ENCODE measurements around the gene PRM1. TPM values are rescaled to one million over a fixed set of nuclear protein-coding genes. Genes with fewer than 3 reads are reported as not detected.
A peak's percentile ranks its signal among the peaks of the same experiment; 100 is the strongest.

PRM1 gene
- total and polyA plus RNA-seq, 2 of the 13 experiments (the other 11 are each of a cell fraction or from before 2014, with no cell fraction given): not detected

DNA sequence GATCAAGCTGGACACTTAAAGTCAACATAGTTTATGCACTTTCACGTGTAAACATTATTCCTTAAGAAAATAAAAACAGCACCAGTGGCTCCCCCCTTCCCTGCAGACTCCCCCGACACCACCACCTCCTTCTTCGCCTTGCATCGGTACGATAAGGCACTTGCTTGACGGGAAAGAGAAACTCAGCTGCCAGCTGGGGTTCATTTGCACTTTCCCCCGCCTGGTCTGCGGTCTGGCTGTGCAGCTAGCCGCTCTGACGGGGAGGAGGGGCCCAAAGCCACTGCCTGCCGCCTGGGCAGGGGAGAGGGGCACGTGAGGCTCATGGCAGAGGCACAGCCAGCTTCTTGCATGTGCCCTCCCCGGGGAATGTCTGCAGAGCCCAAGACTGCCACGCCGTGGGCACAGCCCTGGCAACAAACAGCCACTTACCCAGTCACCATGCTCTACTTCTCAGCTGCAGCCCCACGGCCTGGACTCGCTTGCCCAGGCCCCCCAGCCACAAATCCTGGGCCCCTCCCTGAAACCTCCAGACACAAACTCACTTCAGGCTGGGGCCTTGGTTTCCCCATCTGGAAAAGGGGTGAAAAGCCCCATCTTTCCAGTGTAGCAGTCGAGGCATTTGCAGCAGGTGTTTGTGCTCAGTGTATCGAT lies 16.5 kb upstream of the PRM1 start (continued):
- TF ChIP-seq MIER3 (CRISPR knock-in tag; IDR thresholded peaks at IDR 0.05; ENCODE audit: borderline replicate concordance) (0 out of 2 replicates have a peak, but pooled peaks have one; percentile 10), TCF7L2 (IDR thresholded peaks at IDR 0.05; ENCODE audit: low read depth, low read length) (no peak), SNAPC4 (CRISPR knock-in tag; IDR thresholded peaks at IDR 0.05) (no peak), ZNF780A (CRISPR knock-in tag; IDR thresholded peaks at IDR 0.05) (no peak), CREM (IDR thresholded peaks at IDR 0.05) (no peak), CREM (CRISPR knock-in tag; IDR thresholded peaks at IDR 0.05) (no peak), HOXA7 (CRISPR knock-in tag; IDR thresholded peaks at IDR 0.05) (no peak), ZNF335 (CRISPR knock-in tag; IDR thresholded peaks at IDR 0.05) (no peak), ZFY (CRISPR knock-in tag; IDR thresholded peaks at IDR 0.05) (no peak; the same call in 1 of the 2 replicates), ZNF713 (CRISPR knock-in tag; IDR thresholded peaks at IDR 0.05) (0 out of 2 replicates have a peak, but pooled peaks have one; percentile 48), STAT6 (CRISPR knock-in tag; IDR thresholded peaks at IDR 0.05; ENCODE audit: borderline replicate concordance) (no peak; the same call in 1 of the 2 replicates), ZNF510 (CRISPR knock-in tag; IDR thresholded peaks at IDR 0.05; ENCODE audit: low read depth) (no peak), NFATC3 (CRISPR knock-in tag; IDR thresholded peaks at IDR 0.05) (0 out of 2 replicates have a peak, but pooled peaks have one; percentile 85), KDM3A (CRISPR knock-in tag; IDR thresholded peaks at IDR 0.05; ENCODE audit: low read depth) (peak; percentile 59; the same call in 1 of the 2 replicates), EED (CRISPR knock-in tag; IDR thresholded peaks at IDR 0.05) (peak; percentile 61; the same call in 1 of the 2 replicates), SRSF1 (optimal IDR thresholded peaks at IDR 0.05; ENCODE audit: low read depth, low read length) (no peak)
- TF ChIP-seq, protein P1, sequence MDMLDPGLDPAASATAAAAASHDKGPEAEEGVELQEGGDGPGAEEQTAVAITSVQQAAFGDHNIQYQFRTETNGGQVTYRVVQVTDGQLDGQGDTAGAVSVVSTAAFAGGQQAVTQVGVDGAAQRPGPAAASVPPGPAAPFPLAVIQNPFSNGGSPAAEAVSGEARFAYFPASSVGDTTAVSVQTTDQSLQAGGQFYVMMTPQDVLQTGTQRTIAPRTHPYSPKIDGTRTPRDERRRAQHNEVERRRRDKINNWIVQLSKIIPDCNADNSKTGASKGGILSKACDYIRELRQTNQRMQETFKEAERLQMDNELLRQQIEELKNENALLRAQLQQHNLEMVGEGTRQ (IDR thresholded peaks at IDR 0.05; ENCODE audit: low read depth, low read length): peak; percentile 24; the same call in 1 of the 2 replicates
- TF ChIP-seq, protein P1 (CRISPR knock-in tag; IDR thresholded peaks at IDR 0.05; ENCODE audit: borderline replicate concordance): peak; percentile 63; the same call in 1 of the 2 replicates
- TF ChIP-seq, protein P2, sequence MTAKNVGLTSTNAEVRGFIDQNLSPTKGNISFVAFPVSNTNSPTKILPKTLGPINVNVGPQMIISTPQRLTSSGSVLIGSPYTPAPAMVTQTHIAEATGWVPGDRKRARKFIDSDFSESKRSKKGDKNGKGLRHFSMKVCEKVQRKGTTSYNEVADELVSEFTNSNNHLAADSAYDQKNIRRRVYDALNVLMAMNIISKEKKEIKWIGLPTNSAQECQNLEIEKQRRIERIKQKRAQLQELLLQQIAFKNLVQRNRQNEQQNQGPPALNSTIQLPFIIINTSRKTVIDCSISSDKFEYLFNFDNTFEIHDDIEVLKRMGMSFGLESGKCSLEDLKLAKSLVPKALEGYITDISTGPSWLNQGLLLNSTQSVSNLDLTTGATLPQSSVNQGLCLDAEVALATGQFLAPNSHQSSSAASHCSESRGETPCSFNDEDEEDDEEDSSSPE (CRISPR knock-in tag; IDR thresholded peaks at IDR 0.05): peak; percentile 50; the same call in 1 of the 2 replicates
